HG03039 (cell line): ENCODE measurements around the gene KCNJ8.
"Not testable (repeated sequence)": the region's sequence is repeated elsewhere in the genome, so short reads cannot be mapped to it uniquely, and the experiment has no call there.

Experiments
- ATAC-seq: cut with Tn5 transposase; IDR thresholded peaks from one replicate; pipeline ENCODE4 v1.9.1; 2021; ENCODE audit warnings: mild to moderate bottlenecking, moderate library complexity; ENCODE audit not compliant: unreplicated experiment

KCNJ8 gene

DNA sequence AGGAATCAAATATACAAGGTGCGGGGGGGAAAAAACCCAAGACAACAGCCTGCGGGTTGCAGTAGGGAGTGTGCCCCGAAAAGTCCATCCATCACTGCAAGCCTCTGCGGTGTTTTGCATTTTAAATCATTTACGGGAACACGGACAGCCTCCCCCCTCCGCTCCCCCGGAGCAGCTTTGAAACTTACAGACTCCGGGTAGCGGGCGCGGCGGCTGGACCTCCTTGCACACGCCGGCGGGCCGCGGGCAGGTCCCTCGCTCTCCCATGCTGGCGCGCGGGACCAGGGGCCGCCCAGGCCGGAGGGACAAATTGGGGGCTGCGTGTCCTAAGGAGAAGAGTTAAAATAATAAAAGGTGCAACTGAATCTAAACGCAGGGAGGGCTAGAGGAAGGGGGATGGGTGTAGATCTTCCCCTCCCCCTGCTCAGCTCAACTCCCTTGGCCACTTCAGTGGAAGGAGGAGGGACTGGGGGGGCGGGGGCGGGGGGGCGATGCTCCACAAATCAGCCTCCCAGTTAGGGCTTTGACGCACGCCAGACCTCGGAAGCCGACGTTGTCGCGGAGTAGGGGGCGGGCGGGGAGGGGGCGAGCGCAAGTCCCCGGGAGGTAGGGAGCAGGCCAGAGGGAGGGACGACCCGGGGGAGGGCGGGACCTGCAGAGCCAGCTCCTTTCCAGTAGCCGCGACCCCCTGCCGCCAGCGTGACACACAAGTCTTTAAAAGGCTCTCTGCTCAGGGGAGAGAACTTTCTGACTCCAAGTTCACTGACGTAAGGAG, at the start of gene KCNJ8:
Gene KCNJ8 (minus strand): TSS at position 349 of the 775 bp plus-strand sequence. CDS start 1,090 bp downstream, outside the sequence.
- no peak for ATAC-seq

DNA sequence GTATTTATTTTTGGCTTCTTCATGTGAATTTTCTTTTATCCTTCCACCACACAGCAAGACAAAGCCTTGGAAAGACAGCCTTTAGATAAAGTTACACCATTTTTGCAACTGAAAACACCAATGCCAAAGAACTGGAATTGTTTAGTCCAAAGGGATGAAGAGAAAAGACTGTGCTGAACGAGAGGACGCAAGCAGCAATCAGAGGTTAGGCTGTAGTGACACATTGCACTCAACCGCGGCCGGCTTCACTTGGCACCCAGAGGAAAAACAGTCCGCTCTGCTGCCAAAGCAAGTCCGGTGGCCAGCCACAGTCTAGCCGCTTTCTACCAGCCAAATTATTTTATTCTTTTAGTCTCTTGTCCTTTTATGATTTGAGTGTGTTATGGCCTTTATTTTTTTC, 49.1 kb upstream of the KCNJ8 start:
- no peak for ATAC-seq

DNA sequence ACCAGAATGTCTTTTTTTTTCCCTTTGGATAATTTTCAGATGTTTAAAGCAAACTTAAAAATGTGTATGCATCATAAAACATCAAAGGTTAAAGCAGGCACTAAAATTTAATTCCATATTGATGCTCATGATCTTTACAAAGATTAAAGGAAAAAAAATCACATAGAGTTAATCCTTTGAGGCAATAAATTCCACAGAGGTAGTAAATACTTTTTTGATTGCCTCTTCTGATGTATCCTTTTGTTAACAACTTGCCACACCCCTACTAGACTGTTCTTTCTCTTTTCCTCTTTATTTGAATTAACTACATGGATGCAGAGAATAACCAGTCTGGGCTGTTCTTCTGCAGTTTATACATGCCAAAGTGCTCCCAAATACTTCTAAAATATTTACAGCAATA, 45.2 kb upstream of the KCNJ8 start:
- ATAC-seq, result no peak

DNA sequence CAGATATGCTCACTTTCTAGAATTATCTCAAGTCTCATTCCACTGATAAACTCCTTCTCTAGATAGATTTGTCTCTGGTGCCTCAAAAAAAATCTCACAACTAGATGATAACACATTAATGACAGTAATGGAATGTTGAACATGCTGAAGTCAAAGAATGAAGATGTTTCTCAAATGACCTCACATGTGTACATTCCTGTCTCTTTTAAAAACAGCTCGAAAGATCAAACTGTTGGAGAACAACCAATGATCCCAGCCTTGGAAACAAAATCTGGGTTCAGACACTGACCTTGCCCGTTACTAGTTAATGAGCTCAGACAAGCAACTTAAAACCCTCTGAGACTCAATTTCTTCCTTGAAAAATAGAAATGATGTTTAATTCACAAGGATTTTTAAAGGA, 44.7 kb upstream of the KCNJ8 start:
- ATAC-seq, result no peak

DNA sequence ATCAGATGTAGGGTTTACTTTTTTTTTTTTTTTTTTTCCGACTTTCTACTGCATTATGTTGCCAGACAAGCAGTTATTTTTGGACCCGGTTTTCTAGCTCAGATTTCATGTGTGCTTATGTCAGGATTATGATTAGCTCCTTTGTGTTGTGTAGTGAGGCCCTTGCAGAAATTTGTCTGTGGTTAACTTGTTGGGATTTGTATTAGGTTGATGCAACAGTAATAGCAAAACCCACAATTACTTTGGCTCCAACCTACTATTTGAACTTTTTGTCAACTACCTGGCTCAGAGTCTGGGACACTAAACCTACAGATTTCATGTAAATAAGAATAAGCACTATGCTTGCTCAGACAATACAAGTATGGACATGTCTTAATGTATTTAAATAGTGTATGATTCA, 44.1 kb upstream of the KCNJ8 start:
- ATAC-seq, result no peak

DNA sequence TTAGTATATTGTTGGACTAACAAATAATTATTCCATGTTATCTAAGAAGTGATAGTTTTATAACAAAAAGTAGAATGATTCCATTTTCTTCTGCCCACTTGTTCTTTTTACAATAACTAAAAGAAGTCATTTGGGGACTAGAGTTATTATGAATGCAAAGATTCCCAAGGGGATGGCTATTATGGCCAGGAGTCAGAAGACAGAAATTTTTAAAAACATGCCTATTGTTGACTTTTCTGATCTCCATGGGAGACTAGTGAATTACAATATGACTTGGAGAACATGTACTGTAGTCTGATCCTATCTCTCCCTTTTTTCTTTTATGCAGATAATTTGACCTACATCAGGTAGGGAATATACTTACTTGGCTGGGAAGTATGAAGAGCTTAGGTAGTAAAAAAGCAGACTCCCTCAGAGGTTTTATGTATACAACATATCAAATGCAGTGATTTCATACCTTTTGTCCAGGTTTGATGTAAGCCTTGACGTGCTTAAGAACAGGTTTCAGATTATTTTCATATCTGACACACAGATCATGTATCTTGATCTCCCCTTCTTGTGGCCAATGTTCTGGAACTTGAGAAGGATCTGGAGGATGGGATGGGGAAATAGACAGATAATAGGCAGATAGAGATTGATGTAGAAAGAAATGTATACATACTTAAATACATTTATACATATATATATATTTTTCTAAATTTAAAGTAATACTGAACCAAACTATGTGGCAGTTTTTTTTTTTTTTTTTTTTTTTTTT, 41.0 kb upstream of the KCNJ8 start:
- ATAC-seq, result no peak

DNA sequence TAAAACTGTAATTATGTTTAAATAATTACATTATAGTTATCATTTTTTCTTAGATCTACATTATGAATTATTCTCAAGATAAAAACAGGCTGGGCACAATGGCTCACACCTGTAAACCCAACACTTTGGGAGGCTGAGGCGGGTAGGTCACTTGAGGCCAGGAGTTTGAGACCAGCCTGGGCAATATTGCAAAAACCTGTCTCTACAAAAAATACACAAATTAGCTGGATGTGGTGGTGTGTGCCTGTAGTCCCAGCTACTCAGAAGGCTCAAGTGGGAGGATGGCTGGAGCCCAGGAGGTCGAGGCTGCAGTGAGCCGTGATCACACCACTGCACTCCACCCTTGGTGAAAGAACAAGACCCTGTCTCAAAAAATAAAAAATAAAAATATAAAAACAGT, 40.3 kb upstream of the KCNJ8 start:
- no peak for ATAC-seq

DNA sequence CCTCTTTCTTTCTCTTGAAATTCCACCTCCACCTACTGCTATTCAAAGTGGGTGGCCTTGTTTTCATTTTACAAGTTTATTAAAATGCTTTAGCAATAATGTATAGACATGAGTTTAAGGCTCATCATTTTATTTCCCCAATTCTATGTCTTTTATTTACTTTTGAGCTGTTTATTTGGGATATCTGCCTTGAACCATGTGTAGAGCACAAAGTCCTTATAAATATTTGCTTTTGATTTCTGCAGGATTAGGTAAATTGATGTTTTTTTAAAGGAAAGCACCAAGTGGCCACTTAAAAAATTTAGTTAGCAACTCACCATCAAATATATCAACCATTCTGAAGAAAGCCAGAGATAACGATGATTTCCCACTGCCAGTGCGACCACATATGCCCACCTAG, 39.8 kb upstream of the KCNJ8 start:
- ATAC-seq, result no peak

DNA sequence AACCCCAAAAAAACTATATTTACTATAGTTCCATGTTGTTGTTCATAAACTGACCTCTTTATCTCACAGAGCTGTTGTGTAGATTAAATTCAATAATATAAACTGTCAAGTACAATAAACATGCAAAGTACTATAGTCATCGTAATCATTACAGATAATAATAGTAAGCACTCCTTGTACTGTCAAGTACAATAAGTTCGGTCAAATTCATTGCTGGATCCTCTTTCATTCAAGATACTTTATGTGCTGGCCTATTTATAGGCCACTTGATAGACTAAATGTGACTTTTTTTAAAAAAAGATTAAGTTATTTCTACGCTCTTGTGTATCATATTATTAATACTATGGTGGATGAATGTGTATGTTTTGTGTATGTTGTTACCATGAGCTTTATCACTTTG, 39.2 kb upstream of the KCNJ8 start:
- no peak for ATAC-seq

DNA sequence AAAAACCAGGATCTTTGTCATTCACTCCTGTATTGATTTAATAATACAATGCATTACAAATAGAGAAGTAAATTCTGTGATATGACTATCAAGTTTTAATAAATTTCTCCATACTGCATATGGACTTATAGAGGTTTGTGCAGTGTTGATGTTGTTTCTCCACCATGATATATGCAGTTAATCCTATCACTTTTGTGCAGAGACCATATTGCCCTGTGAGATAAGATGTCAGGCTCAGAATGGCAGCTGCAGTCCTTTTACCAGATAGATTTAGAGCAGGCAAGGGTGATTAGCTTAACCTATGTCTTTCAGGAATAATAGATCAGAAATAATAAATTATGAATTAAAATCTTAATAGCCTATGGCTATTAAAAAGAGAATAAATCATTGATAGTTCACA, 38.6 kb upstream of the KCNJ8 start:
- ATAC-seq, result no peak

DNA sequence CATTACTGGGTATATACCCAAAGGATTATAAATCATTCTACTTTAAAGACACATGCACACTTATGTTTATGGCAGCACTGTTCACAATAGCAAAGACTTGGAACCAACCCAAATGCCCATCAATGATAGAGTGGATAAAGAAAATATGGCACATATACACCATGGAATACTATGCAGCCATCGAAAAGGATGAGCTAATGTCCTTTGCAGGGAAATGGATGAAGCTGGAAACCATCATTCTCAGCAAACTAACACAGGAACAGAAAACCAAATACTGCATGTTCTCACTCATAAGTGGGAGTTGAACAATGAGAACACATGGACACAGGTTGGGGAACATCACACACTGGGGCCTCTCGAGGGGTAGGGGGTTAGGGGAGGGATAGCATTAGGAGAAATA, 37.8 kb upstream of the KCNJ8 start:
- ATAC-seq, result not testable (repeated sequence)

DNA sequence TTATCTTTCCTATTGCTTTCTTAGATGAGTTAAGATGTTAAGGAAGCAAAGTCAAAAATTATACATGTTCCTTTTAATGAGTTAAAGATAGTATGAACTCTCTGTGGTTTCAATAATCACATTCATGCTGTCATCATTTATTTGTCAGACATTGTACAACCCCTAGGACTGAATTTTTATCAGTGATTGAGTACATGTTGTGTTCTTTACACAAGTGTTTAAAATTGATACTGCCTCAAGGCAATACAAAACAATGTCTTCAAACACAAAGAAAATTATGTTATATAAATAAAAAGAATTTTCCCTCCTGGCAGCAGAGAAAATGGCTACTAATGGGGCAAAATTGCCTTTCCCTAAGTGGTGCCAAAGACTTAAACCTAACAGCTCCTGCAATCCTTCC, 34.6 kb upstream of the KCNJ8 start:
- no peak for ATAC-seq

DNA sequence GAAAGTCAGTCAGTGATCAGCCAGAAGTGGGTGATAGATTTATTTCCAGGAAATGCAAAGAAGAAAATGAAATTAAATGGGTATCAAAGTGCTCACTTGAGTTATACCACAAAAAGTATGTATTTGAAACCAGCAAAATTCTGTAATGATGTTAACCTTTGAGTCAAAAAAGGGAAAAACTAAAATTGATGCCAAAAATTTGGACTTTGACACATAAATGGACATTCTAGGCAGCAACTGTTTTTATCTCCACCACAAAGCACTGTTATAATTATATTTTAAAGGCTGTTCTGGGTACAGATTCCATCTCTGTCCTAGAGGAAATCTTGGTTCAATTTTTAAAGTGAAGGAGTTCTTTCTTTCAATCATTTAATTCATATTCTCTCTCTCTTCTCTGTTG, 31.7 kb upstream of the KCNJ8 start:
- no peak for ATAC-seq

DNA sequence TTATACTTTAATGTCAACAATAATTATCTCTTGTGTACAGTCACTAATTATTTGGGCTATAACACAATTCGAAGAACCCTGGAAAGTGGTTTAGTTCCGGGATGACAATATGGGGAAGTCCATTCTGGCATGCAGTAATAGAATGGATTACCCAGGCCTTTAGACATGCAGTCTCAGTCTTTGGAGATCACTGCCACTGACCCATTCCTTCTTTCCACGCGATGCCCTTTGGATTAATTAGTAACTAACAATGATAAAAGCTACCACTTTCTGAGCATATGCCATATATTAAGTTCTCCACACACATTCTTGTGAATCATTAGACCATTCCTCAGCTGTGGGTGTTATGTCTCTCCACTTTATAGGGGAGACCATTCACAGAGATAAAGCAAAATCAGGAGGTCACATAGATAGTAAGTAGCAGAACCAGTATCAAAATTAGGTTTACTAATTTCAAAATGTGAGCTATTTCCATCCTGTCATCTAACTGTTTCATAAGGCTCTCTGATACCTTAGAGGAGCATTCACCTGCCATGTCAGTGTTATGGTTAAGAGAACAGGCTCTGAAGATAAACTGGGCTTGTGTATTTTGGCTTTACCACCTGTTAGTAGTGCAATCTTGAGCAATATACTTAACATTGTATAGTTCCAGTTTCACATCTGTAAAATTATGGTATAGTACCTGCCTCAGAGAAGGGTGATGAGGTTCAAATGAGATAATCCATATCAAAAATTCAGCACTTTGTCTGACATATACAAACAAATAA, 27.2 kb upstream of the KCNJ8 start:
- ATAC-seq, result no peak

DNA sequence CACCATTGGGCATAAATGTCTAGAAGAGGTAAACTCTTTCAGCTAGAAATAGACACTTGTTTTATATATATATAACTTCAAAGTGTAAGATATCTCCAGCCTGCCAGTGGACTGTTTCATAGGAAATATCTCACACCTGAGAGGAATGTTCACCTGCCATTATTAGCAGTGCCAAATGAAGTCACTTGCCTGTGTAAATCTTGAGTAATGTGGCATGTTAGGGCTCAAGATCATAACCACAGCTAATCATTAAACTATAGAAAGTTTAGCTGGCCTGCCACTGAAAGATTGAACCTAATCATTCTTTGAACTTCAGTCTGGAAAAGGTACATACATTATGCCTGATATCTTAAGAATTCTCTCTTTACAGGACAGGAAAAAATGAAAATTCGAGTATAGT, 25.5 kb upstream of the KCNJ8 start:
- ATAC-seq, result no peak

DNA sequence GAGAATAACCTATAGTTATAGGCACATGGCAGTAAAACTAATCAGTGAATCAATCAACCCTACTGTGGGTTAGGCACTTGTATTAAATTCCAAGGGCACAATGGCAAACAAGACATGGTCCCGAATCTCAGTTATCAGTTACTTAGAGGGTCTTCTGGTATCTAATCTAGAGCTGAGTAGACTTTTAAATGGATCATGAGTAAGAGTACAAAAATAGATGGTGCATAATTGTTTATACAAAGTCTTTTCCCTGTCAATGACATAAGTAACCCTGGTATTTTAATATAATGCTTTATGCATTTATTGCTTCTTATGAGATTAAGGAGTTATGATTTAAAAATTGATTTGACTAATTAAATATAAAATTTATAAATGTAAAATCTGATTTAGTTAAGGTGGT, 23.0 kb upstream of the KCNJ8 start:
- no peak for ATAC-seq

DNA sequence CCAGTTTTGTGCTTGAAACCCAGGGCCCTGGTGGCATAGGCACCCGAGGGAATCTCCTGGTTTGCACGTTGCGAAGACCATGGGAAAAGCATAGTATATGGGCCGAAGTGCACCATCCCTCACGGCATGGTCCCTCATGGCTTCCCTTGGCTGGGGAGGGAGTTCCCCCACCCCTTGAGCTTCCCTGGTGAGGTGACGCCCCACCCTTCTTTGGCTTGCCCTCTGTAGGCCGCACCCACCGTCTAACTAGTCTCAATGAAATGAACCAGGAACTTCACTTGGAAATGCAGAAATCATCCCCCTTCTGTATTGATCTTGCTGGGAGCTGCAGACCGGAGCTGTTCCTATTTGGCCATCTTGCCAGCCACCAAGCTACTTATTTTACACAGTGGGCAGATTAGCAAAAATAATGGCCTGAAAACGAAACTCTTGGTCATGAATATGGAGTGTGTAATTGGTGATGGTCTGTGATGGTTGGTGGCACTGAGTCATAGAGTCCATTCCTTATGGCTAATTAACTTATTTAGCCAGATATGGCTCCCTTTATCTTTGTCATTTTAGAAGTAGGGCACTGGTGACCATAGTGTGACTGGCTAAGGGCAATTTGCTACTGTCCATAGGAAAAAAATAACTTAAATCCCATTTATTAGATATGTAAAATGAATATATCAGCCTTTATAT, 21.3 kb upstream of the KCNJ8 start:
- ATAC-seq, result no peak

DNA sequence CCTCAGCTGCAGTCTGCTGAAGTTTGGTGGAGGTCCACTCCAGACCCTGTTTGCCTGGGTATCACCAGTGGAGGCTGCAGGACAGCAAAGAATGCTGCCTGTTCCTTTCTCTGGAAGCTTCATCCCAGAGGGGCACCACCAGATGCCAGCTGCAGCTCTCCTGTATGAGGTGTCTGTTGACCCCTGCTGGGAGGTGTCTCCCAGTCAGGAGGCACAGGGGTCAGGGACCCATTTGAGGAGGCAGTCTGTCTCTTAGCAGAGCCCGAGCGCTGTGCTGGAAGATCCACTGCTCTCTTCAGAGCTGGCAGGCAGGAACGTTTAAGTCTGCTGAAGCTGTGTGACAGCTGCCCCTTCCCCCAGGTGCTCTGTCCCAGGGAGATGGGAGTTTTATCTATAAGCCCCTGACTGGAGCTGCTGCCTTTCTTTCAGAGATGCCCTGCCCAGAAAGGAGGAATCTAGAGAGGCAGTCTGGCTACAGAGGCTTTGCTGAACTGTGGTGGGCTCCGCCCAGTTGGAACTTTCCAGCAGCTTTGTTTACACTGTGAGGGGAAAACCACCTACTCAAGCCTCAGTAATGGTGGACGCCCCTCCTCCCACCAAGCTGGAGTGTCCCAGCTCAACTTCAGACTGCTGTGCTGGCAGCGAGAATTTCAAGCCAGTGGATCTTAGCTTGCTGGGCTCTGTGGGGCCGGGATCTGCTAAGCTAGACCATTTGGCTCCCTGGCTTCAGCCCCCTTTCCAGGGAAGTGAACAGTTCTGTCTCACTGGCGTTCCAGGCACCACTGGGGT, 20.5 kb upstream of the KCNJ8 start:
- ATAC-seq, result not testable (repeated sequence)

DNA sequence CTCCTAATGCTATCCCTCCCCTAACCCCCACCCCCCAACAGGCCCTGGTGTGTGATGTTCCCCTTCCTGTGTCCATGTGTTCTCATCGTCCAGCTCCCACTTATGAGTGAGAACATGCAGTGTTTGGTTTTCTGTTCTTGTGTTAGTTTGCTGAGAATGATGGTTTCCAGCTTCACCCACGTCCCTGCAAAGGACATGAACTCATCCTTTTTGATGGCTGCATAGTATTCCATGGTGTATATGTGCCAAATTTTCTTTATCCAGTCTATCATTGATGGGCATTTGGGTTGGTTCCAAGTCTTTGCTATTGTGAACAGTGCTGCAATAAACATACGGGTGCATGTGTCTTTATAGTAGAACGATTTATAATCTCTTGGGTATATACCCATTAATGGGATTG, 15.2 kb upstream of the KCNJ8 start:
- not testable (repeated sequence) for ATAC-seq
